Measurements from ENCODE around the gene AAMP.

Gene AAMP

GRCh38 chr2:218282173-218282991 lies 12.4 kb upstream of the AAMP start:
- TF ChIP-seq CTCF (IDR thresholded peaks at IDR 0.05) = no peak
- Mint-ChIP-seq H3K36me3 (ENCODE audit: low read depth) (no peaks in the 10 kb centered on the region), H3K4me1 (peaks cover 43% of the 10 kb centered on the region), H3K27ac (peak overlapping the region; percentile 89), H3K9me3 (no peaks in the 10 kb centered on the region), H3K27me3 (ENCODE audit: low read depth, poor library complexity) (no peaks in the 10 kb centered on the region), H3K4me3 (no peak overlapping the region)
- DNase-seq = no peak

- Mint-ChIP-seq H3K36me3 (ENCODE audit: low read depth) (no peaks in the 10 kb centered on the region), H3K27ac (peak overlapping the region; percentile 76), H3K9me3 (no peaks in the 10 kb centered on the region), H3K27me3 (ENCODE audit: low read depth, poor library complexity) (no peaks in the 10 kb centered on the region), H3K4me1 (peaks cover 33% of the 10 kb centered on the region), H3K4me3 (no peak overlapping the region)
- DNase-seq = no peak
- no peak for TF ChIP-seq CTCF (IDR thresholded peaks at IDR 0.05)
Observed at GRCh38 chr2:218281449-218281848, 11.5 kb upstream of the AAMP start.

GRCh38 chr2:218280260-218280870 lies 10.4 kb upstream of the AAMP start:
- Mint-ChIP-seq H3K27me3 (ENCODE audit: low read depth, poor library complexity) (no peaks in the 10 kb centered on the region), H3K36me3 (ENCODE audit: low read depth) (no peaks in the 10 kb centered on the region), H3K4me1 (peaks cover 22% of the 10 kb centered on the region), H3K9me3 (no peaks in the 10 kb centered on the region), H3K27ac (no peak overlapping the region), H3K4me3 (no peak overlapping the region)
- DNase-seq = no peak
- no peak for TF ChIP-seq CTCF (IDR thresholded peaks at IDR 0.05)

GRCh38 chr2:218278531-218279360 lies 8.8 kb upstream of the AAMP start:
- no peak for TF ChIP-seq CTCF (IDR thresholded peaks at IDR 0.05)
- H3K9me3 Mint-ChIP-seq = no peaks in the 10 kb centered on the region
- H3K27ac Mint-ChIP-seq = no peak overlapping the region
- no peak for DNase-seq
- H3K4me3 Mint-ChIP-seq = no peak overlapping the region
- H3K36me3 Mint-ChIP-seq (ENCODE audit: low read depth) = peaks cover 10% of the 10 kb centered on the region
- peaks cover 18% of the 10 kb centered on the region for H3K4me1 Mint-ChIP-seq
- H3K27me3 Mint-ChIP-seq (ENCODE audit: low read depth, poor library complexity) = no peaks in the 10 kb centered on the region

GRCh38 chr2:218277921-218278320 lies 8.0 kb upstream of the AAMP start:
- DNase-seq = no peak
- Mint-ChIP-seq H3K4me3 (no peak overlapping the region), H3K9me3 (no peaks in the 10 kb centered on the region), H3K36me3 (ENCODE audit: low read depth) (peaks cover 12% of the 10 kb centered on the region), H3K27ac (no peak overlapping the region), H3K27me3 (ENCODE audit: low read depth, poor library complexity) (no peaks in the 10 kb centered on the region), H3K4me1 (peaks cover 12% of the 10 kb centered on the region)
- TF ChIP-seq CTCF (IDR thresholded peaks at IDR 0.05) = no peak
